ENCODE results near the gene ACSM5.

ACSM5 gene, protein sequence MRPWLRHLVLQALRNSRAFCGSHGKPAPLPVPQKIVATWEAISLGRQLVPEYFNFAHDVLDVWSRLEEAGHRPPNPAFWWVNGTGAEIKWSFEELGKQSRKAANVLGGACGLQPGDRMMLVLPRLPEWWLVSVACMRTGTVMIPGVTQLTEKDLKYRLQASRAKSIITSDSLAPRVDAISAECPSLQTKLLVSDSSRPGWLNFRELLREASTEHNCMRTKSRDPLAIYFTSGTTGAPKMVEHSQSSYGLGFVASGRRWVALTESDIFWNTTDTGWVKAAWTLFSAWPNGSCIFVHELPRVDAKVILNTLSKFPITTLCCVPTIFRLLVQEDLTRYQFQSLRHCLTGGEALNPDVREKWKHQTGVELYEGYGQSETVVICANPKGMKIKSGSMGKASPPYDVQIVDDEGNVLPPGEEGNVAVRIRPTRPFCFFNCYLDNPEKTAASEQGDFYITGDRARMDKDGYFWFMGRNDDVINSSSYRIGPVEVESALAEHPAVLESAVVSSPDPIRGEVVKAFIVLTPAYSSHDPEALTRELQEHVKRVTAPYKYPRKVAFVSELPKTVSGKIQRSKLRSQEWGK

GRCh38 chr16:20409398-20410120 lies at the start of gene ACSM5:
ACSM5 (plus strand) TSS chr16:20409534; CDS start chr16:20411485, 1,951 bp downstream.
- TF ChIP-seq, protein P1, sequence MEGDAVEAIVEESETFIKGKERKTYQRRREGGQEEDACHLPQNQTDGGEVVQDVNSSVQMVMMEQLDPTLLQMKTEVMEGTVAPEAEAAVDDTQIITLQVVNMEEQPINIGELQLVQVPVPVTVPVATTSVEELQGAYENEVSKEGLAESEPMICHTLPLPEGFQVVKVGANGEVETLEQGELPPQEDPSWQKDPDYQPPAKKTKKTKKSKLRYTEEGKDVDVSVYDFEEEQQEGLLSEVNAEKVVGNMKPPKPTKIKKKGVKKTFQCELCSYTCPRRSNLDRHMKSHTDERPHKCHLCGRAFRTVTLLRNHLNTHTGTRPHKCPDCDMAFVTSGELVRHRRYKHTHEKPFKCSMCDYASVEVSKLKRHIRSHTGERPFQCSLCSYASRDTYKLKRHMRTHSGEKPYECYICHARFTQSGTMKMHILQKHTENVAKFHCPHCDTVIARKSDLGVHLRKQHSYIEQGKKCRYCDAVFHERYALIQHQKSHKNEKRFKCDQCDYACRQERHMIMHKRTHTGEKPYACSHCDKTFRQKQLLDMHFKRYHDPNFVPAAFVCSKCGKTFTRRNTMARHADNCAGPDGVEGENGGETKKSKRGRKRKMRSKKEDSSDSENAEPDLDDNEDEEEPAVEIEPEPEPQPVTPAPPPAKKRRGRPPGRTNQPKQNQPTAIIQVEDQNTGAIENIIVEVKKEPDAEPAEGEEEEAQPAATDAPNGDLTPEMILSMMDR (conservative IDR thresholded peaks at IDR 0.05; ENCODE audit: low read length), result no peak
- no peak for DNase-seq (ENCODE audit: low read depth)
- no peak within 1 kb of the TSS for H3K4me3 ChIP-seq (ENCODE audit: low read length)

DNA sequence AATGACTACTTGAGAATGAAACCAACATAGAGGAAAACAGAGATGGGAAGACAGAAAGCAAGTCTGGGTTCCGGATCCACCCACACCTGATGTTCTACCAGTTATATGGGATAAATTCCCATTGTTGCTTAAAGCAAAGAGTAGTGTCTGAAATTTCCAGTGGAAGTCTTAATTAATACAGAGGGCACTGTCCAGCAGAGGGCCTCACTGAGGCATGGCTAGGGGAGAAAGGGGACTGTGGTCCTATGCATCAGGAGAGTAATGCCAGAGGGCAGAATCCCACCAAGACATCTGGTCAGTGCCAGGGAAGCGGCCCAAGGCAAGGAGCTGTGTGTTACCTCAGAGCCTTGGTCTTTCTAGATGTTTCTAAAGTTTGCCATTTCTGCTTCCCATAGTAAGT lies 49.3 kb upstream of the ACSM5 start:
- H3K4me3 ChIP-seq (ENCODE audit: low read length), result no peak overlapping the region
- TF ChIP-seq, protein P1 (conservative IDR thresholded peaks at IDR 0.05; ENCODE audit: low read length), result no peak
- DNase-seq (ENCODE audit: low read depth), result no peak

- TF ChIP-seq, protein P1 (conservative IDR thresholded peaks at IDR 0.05; ENCODE audit: low read length), result no peak
- no peak overlapping the region for H3K4me3 ChIP-seq (ENCODE audit: low read length)
- DNase-seq (ENCODE audit: low read depth), result no peak
These were observed 46.1 kb upstream of the ACSM5 start for GRCh38 chr16:20363191-20363590.

DNA sequence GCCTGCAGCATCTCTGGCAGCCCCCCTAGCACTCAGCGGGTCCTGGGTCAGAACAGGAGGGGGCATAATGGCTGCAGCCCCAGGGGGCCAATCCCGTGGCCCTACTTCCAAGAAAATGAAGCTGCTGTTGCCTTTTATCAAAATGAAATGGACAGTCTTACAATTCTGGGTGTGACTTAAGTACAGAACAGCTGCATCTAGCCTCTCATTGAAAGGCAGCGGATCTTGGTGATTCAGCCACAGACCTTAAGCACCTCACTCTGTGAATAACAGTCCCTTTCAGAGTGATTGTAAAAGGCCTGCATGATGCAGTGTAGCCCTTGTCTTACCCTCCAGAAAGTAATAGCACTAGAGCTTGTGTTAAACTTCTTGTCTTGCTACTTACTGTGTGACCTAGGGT lies 45.3 kb upstream of the ACSM5 start:
- H3K4me3 ChIP-seq (ENCODE audit: low read length), result no peak overlapping the region
- no peak for DNase-seq (ENCODE audit: low read depth)
- TF ChIP-seq, protein P1 (conservative IDR thresholded peaks at IDR 0.05; ENCODE audit: low read length), result no peak

GRCh38 chr16:20369452-20370054 lies 39.8 kb upstream of the ACSM5 start:
- TF ChIP-seq, protein P1 (conservative IDR thresholded peaks at IDR 0.05; ENCODE audit: low read length), result no peak
- DNase-seq (ENCODE audit: low read depth), result no peak
- H3K4me3 ChIP-seq (ENCODE audit: low read length), result no peak overlapping the region

- no peak overlapping the region for H3K4me3 ChIP-seq (ENCODE audit: low read length)
- TF ChIP-seq, protein P1 (conservative IDR thresholded peaks at IDR 0.05; ENCODE audit: low read length), result no peak
- DNase-seq (ENCODE audit: low read depth), result no peak
These were observed 36.6 kb upstream of the ACSM5 start for GRCh38 chr16:20372701-20373100.
